Camera-type eye (tissue), 1 donor: ENCODE measurements around the gene THEMIS. TPM values are rescaled to one million over a fixed set of nuclear protein-coding genes. Genes with fewer than 3 reads are reported as not detected.

Experiments used
- total RNA-seq: library from RNA; depleted of rRNA; stranded (reverse); fragments of >200 nt; gene quantifications from one replicate; pipeline ENCODE4 v1.2.3, GENCODE V29; 2014

The THEMIS gene
- total RNA-seq: 0.22 TPM

DNA sequence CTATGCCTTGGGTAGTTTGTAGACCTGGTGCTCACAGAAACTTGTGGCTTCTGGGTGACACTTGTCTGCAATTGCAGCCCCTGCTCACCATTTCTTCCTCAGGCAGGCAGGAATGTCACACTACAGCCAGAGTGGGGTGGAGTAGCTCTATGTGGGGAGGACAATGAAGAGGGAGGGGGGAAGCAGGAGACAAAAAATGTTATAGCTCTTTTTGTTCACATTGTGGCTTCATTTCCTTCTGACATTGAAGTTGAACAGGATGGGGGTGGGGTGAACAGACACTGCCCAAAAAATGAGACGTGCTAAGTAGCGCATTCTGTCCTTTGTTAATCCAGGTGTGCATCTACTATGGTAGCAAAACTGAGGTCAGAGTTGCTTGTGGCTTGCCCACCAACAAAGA, at the start of gene THEMIS:
THEMIS (minus strand) TSS at position 124 of the 400 bp plus-strand sequence. CDS start 126 bp downstream, outside the sequence.

